HepG2 (cell line): Measurements from ENCODE around the gene FANCE. TPM values are rescaled to one million over a fixed set of nuclear protein-coding genes. Genes with fewer than 3 reads are reported as not detected.

Experiments used
- CHCHD3 ChIP-seq: sonication (generic); formaldehyde crosslinking; IDR thresholded peaks from 2 replicates; pipeline ENCODE4 v1.8.0; 2022; ENCODE audit warnings: mild to moderate bottlenecking, missing genetic modification reagents, moderate library complexity
- JARID2 ChIP-seq: sonication (generic); formaldehyde crosslinking; IDR thresholded peaks from 2 replicates; pipeline ENCODE4 v1.8.1; 2023; ENCODE audit warnings: missing genetic modification reagents, inconsistent platforms; ENCODE audit not compliant: insufficient replicate concordance
- JUNB ChIP-seq: sonication (generic); formaldehyde crosslinking; IDR thresholded peaks from 2 replicates; pipeline ENCODE4 v1.8.0; 2022; ENCODE audit warnings: missing genetic modification reagents, mild to moderate bottlenecking, borderline replicate concordance
- MBNL3 ChIP-seq: fragments of 250-450 bp; sonication (Bioruptor Pico); conservative IDR thresholded peaks from 2 replicates; pipeline ENCODE4 v1.8.0; 2022; ENCODE audit warnings: mild to moderate bottlenecking, inconsistent platforms
- MZF1 ChIP-seq: sonication (generic); formaldehyde crosslinking; IDR thresholded peaks from 2 replicates; pipeline ENCODE4 v1.8.1; 2023; ENCODE audit warnings: mild to moderate bottlenecking, missing genetic modification reagents, borderline replicate concordance
- NBN ChIP-seq: fragments of 450-650 bp; conservative IDR thresholded peaks from 2 replicates; pipeline ENCODE4 v1.6.1; 2017
- NFIB ChIP-seq: sonication (generic); formaldehyde crosslinking; IDR thresholded peaks from 2 replicates; pipeline ENCODE4 v1.9.0; 2021; ENCODE audit warnings: missing genetic modification reagents, mild to moderate bottlenecking, borderline replicate concordance
- TOPORS ChIP-seq: sonication (generic); formaldehyde crosslinking; IDR thresholded peaks from 2 replicates; pipeline ENCODE4 v1.8.0; 2023; ENCODE audit warnings: mild to moderate bottlenecking, missing genetic modification reagents
- ZBTB7A ChIP-seq: sonication (generic); formaldehyde crosslinking; IDR thresholded peaks from 2 replicates; pipeline ENCODE4 v1.8.0; 2022; ENCODE audit warnings: mild to moderate bottlenecking, missing genetic modification reagents
- ZKSCAN1 ChIP-seq: fragments of 150-350 bp; IDR thresholded peaks from 2 replicates; pipeline ENCODE4 v1.6.1; 2014; ENCODE audit warnings: low read length
- ZNF3 ChIP-seq: IDR thresholded peaks from 2 replicates; pipeline ENCODE4 v1.7.0; 2017; ENCODE audit warnings: inconsistent platforms
- ZNF607 ChIP-seq: sonication (generic); formaldehyde crosslinking; IDR thresholded peaks from 2 replicates; pipeline ENCODE4 v1.5.1; 2020; ENCODE audit warnings: missing genetic modification reagents, mild to moderate bottlenecking, borderline replicate concordance
- ZNF670 ChIP-seq: sonication (generic); formaldehyde crosslinking; IDR thresholded peaks from 2 replicates; pipeline ENCODE4 v1.8.0; 2022; ENCODE audit warnings: mild to moderate bottlenecking, missing genetic modification reagents, borderline replicate concordance
- ZNF780A ChIP-seq: sonication (generic); formaldehyde crosslinking; IDR thresholded peaks from 2 replicates; pipeline ENCODE4 v1.8.0; 2022; ENCODE audit warnings: mild to moderate bottlenecking, missing genetic modification reagents, moderate library complexity
- polyA plus RNA-seq, 8 experiments: library from polyadenylated mRNA; depleted of rRNA in 3 of 8; stranded (reverse) in 7 of 8; unstranded in 1 of 8; fragments of >200 nt; fragmentation: Illumina TruSeq in 4 of 8; extraction: Trizol in 4 of 8; gene quantifications; 2 replicates each; pipeline versions ENCODE4 v1.2.1 to v1.2.3, GENCODE V29; 2011 to 2016; ENCODE audit warnings: low read depth in 4 of 8, missing spikeins in 1 of 8, mixed read lengths in 1 of 8; ENCODE audit not compliant: insufficient read depth in 1 of 8
- total RNA-seq, 5 experiments: library from RNA; depleted of rRNA; stranded (reverse); fragments of >200 nt; fragmentation: Illumina TruSeq; extraction: Trizol; gene quantifications; 2 replicates each; pipeline ENCODE4 v1.2.3, GENCODE V29; 2016; ENCODE audit warnings: low read depth in 1 of 5
- TF ChIP-seq, protein P1 (sequence below), 2 experiments: fragments of 450-650 bp in 1 of 2; sonication (generic) in 1 of 2; formaldehyde crosslinking; IDR thresholded peaks; 2 replicates each; pipeline versions ENCODE4 v1.5.0 to v1.8.0; 2020 to 2022; ENCODE audit warnings: mild to moderate bottlenecking in 1 of 2, missing genetic modification reagents in 1 of 2
- TF ChIP-seq, protein P2 (sequence below): sonication (generic); formaldehyde crosslinking; IDR thresholded peaks from 2 replicates; pipeline ENCODE4 v1.8.1; 2023; ENCODE audit warnings: mild to moderate bottlenecking, missing genetic modification reagents, borderline replicate concordance
- TF ChIP-seq, protein P3 (sequence below): sonication (generic); formaldehyde crosslinking; IDR thresholded peaks from 2 replicates; pipeline ENCODE4 v1.9.0; 2021; ENCODE audit warnings: missing genetic modification reagents, borderline replicate concordance
- TF ChIP-seq, protein P4 (sequence below): sonication (generic); formaldehyde crosslinking; IDR thresholded peaks from 2 replicates; pipeline ENCODE4 v1.8.0; 2022; ENCODE audit warnings: missing genetic modification reagents, mild to moderate bottlenecking, inconsistent platforms, borderline replicate concordance
- TF ChIP-seq, protein P5 (sequence below): sonication (generic); formaldehyde crosslinking; IDR thresholded peaks from 2 replicates; pipeline ENCODE4 v1.5.0; 2020; ENCODE audit warnings: missing genetic modification reagents, mild to moderate bottlenecking, borderline replicate concordance
- TF ChIP-seq, protein P6 (sequence below): sonication (generic); formaldehyde crosslinking; IDR thresholded peaks from 2 replicates; pipeline ENCODE4 v1.4.0; 2020; ENCODE audit warnings: missing genetic modification reagents

The FANCE gene
- total and polyA plus RNA-seq, 2 of the 13 experiments (the other 11 are each of a cell fraction or from before 2014, with no cell fraction given): 7.1 to 11.2 TPM

DNA sequence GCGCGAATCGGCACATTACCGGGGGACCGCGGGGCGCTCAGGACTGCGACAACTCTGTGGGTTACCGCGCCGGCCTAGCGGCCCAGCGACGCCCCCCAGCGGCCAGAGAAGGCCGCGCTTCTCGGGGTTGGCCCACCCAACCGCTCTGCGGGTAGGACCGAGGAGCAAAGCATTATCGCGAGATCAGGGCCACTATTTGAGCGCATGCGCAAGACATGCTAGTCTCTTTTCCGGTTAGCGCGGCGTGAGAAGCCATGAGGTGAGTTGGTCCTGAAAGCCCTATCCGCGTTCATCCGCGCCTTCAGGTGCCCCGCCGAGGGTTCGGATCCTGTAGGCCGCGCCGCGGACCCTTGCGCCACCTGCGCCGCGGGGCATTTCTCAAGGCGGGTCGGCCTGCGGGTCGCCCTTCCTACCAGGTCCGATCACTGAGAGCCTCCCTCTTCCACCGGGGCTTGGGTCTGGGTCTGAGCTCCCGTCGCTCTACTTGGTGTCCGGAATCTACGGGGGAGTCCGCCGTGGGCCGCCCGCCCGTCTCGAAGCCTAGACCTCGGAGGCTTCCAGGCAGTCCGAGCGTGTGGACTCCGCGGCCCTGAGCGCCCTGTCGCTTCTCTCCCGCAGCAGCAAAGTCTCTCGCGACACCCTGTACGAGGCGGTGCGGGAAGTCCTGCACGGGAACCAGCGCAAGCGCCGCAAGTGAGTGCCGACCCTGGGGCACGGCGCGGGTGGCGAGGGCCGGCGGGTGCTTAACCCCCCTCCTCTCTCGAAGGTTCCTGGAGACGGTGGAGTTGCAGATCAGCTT is 16.2 kb downstream of the FANCE start, which contains the start of gene RPL10A (continued):
- TF ChIP-seq ZNF780A (CRISPR knock-in tag): peak; percentile 69; the same call in 1 of the 2 replicates
- TF ChIP-seq JARID2: peak; percentile 91
- TF ChIP-seq, protein P1, sequence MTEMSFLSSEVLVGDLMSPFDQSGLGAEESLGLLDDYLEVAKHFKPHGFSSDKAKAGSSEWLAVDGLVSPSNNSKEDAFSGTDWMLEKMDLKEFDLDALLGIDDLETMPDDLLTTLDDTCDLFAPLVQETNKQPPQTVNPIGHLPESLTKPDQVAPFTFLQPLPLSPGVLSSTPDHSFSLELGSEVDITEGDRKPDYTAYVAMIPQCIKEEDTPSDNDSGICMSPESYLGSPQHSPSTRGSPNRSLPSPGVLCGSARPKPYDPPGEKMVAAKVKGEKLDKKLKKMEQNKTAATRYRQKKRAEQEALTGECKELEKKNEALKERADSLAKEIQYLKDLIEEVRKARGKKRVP (CRISPR knock-in tag; IDR thresholded peaks at IDR 0.05): no peak
- TF ChIP-seq NBN: no peak
- TF ChIP-seq, protein P2, sequence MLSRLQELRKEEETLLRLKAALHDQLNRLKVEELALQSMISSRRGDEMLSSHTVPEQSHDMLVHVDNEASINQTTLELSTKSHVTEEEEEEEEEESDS (CRISPR knock-in tag): peak; percentile 94
- TF ChIP-seq MZF1: peak; percentile 89
- TF ChIP-seq ZNF670 (CRISPR knock-in tag): peak; percentile 95
- no peak for TF ChIP-seq MBNL3 (CRISPR knock-in tag)
- peak; percentile 98 for TF ChIP-seq NFIB (CRISPR knock-in tag)
- peak; percentile 97 for TF ChIP-seq ZBTB7A (CRISPR knock-in tag)
- TF ChIP-seq, protein P3, sequence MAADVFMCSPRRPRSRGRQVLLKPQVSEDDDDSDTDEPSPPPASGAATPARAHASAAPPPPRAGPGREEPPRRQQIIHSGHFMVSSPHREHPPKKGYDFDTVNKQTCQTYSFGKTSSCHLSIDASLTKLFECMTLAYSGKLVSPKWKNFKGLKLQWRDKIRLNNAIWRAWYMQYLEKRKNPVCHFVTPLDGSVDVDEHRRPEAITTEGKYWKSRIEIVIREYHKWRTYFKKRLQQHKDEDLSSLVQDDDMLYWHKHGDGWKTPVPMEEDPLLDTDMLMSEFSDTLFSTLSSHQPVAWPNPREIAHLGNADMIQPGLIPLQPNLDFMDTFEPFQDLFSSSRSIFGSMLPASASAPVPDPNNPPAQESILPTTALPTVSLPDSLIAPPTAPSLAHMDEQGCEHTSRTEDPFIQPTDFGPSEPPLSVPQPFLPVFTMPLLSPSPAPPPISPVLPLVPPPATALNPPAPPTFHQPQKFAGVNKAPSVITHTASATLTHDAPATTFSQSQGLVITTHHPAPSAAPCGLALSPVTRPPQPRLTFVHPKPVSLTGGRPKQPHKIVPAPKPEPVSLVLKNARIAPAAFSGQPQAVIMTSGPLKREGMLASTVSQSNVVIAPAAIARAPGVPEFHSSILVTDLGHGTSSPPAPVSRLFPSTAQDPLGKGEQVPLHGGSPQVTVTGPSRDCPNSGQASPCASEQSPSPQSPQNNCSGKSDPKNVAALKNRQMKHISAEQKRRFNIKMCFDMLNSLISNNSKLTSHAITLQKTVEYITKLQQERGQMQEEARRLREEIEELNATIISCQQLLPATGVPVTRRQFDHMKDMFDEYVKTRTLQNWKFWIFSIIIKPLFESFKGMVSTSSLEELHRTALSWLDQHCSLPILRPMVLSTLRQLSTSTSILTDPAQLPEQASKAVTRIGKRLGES (CRISPR knock-in tag): peak; percentile 87
- TF ChIP-seq, protein P4, sequence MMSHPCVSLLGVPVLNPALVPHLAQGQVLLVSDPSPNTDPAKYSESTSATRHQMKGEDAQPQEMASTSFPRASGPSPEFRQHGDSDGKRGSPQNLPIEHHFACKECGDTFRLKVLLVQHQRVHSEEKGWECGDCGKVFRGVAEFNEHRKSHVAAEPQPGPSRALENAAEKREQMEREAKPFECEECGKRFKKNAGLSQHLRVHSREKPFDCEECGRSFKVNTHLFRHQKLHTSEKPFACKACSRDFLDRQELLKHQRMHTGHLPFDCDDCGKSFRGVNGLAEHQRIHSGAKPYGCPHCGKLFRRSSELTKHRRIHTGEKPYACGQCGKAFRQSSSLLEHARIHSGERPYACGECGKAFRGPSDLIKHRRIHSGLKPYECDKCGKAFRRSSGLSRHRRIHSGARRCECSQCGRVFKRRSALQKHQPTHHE (CRISPR knock-in tag): peak; percentile 85
- TF ChIP-seq TOPORS (CRISPR knock-in tag): peak; percentile 97
- TF ChIP-seq ZNF607 (CRISPR knock-in tag): peak; percentile 93
- no peak; the same call in 1 of the 2 replicates for TF ChIP-seq CHCHD3 (CRISPR knock-in tag)
- TF ChIP-seq, protein P5, sequence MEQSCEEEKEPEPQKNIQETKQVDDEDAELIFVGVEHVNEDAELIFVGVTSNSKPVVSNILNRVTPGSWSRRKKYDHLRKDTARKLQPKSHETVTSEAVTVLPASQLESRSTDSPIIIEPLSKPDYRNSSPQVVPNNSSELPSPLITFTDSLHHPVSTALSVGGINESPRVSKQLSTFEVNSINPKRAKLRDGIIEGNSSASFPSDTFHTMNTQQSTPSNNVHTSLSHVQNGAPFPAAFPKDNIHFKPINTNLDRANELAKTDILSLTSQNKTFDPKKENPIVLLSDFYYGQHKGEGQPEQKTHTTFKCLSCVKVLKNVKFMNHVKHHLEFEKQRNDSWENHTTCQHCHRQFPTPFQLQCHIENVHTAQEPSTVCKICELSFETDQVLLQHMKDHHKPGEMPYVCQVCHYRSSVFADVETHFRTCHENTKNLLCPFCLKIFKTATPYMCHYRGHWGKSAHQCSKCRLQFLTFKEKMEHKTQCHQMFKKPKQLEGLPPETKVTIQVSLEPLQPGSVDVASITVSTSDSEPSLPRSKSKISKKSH (CRISPR knock-in tag): peak; percentile 38; the same call in 1 of the 2 replicates
- no peak for TF ChIP-seq JUNB (CRISPR knock-in tag)
- TF ChIP-seq ZNF3 (CRISPR knock-in tag): peak; percentile 77
- TF ChIP-seq, protein P6, sequence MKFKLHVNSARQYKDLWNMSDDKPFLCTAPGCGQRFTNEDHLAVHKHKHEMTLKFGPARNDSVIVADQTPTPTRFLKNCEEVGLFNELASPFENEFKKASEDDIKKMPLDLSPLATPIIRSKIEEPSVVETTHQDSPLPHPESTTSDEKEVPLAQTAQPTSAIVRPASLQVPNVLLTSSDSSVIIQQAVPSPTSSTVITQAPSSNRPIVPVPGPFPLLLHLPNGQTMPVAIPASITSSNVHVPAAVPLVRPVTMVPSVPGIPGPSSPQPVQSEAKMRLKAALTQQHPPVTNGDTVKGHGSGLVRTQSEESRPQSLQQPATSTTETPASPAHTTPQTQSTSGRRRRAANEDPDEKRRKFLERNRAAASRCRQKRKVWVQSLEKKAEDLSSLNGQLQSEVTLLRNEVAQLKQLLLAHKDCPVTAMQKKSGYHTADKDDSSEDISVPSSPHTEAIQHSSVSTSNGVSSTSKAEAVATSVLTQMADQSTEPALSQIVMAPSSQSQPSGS (CRISPR knock-in tag): peak; percentile 79
- TF ChIP-seq ZKSCAN1: 0 out of 2 replicates have a peak, but pooled peaks have one; percentile 15
